MCF 10A (cell line): ENCODE data around the gene DAB1. TPM values are rescaled to one million over a fixed set of nuclear protein-coding genes. Genes with fewer than 3 reads are reported as not detected.
"Not testable (repeated sequence)": the region's sequence is repeated elsewhere in the genome, so short reads cannot be mapped to it uniquely, and the experiment has no call there.

Source experiments
- BruUV-seq: library from RNA; stranded (reverse); fragments of 400-500 nt; replicated peaks from 2 replicates; lab custom pipeline; 2021; lab: Mats Ljungman, UMichigan
- CTCF ChIA-PET: fragments of 300-600 bp; sonication (Branson Sonifier 250); formaldehyde crosslinking; extraction: SDS; loops from one replicate; lab custom pipeline; 2021; ENCODE audit warnings: antibody characterized with exemption, inconsistent platforms; lab: Yijun Ruan, JAX
- POLR2A ChIA-PET: fragments of 300-600, 350-650 bp; sonication (Branson Sonifier 250); formaldehyde crosslinking; extraction: SDS; loops from one replicate; lab custom pipeline; 2020; ENCODE audit warnings: antibody characterized with exemption, inconsistent platforms; lab: Yijun Ruan, JAX
- DNase-seq: peaks from one replicate; pipeline ENCODE4 v3.0.0-alpha.2; 2018; ENCODE audit not compliant: unreplicated experiment
- H3K27ac Mint-ChIP-seq: one replicate; pipeline ENCODE4 v1.8.0; 2022; ENCODE audit warnings: mild to moderate bottlenecking, low read depth, mixed read lengths; ENCODE audit not compliant: unreplicated experiment
- H3K27me3 Mint-ChIP-seq: one replicate; pipeline ENCODE4 v1.8.0; 2022; ENCODE audit warnings: mixed read lengths; ENCODE audit not compliant: insufficient read depth, unreplicated experiment
- H3K36me3 Mint-ChIP-seq: one replicate; pipeline ENCODE4 v1.8.0; 2022; ENCODE audit warnings: mild to moderate bottlenecking, moderate library complexity, mixed read lengths; ENCODE audit not compliant: insufficient read depth, unreplicated experiment
- H3K4me1 Mint-ChIP-seq: one replicate; pipeline ENCODE4 v1.8.0; 2022; ENCODE audit warnings: mixed read lengths; ENCODE audit not compliant: insufficient read depth, unreplicated experiment
- H3K4me3 Mint-ChIP-seq: one replicate; pipeline ENCODE4 v1.8.0; 2022; ENCODE audit warnings: mild to moderate bottlenecking, moderate library complexity, mixed read lengths; ENCODE audit not compliant: unreplicated experiment
- H3K9me3 Mint-ChIP-seq: one replicate; pipeline ENCODE4 v1.8.0; 2022; ENCODE audit warnings: mixed read lengths; ENCODE audit not compliant: unreplicated experiment
- intact Hi-C: fragments of 100-400 bp; cut with micrococcal nuclease; formaldehyde crosslinking; loops from 2 replicates; pipeline ENCODE4 v1.14.1; 2022
- total RNA-seq: library from RNA; stranded (reverse); gene quantifications from 2 replicates; pipeline ENCODE4 v1.2.3, GENCODE V29; 2022
- TF ChIP-seq, protein P1 (sequence below): fragments of 200-600 bp; IDR thresholded peaks from one replicate; pipeline ENCODE4 v1.8.0; 2022; ENCODE audit warnings: antibody characterized with exemption, mild to moderate bottlenecking; ENCODE audit not compliant: unreplicated experiment

Gene DAB1
- total RNA-seq, 1 experiment from 2014 or later = not detected

DNA sequence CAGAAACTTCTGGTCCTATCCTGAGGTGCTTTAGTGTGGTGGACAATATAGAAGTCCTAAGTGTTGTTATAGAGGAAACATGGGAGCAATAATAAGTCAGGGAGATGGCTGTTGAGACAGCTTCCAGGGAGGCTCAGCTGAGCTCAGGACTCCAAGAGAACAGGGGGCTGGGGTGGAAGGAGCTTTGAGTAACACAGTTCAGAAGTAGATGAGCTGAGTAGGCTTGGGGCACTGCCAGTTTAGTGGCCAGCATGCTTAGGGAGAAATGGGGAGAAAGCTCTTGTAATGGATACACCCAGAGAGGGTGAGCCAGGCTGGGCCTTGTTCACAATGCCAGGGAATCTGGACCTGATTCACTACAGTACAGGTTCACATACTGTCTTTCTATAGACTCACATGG, 201.6 kb downstream of the DAB1 start:
- DNase-seq = no peak
- Mint-ChIP-seq H3K9me3 (no peaks in the 10 kb centered on the region), H3K4me1 (no peaks in the 10 kb centered on the region), H3K36me3 (no peaks in the 10 kb centered on the region), H3K4me3 (no peak overlapping the region), H3K27me3 (no peaks in the 10 kb centered on the region), H3K27ac (no peak overlapping the region)
- intact Hi-C loops = no loop called here
- CTCF ChIA-PET = no interaction called here
- POLR2A ChIA-PET = no interaction called here
- no TSS peak for BruUV-seq
- TF ChIP-seq, protein P1, sequence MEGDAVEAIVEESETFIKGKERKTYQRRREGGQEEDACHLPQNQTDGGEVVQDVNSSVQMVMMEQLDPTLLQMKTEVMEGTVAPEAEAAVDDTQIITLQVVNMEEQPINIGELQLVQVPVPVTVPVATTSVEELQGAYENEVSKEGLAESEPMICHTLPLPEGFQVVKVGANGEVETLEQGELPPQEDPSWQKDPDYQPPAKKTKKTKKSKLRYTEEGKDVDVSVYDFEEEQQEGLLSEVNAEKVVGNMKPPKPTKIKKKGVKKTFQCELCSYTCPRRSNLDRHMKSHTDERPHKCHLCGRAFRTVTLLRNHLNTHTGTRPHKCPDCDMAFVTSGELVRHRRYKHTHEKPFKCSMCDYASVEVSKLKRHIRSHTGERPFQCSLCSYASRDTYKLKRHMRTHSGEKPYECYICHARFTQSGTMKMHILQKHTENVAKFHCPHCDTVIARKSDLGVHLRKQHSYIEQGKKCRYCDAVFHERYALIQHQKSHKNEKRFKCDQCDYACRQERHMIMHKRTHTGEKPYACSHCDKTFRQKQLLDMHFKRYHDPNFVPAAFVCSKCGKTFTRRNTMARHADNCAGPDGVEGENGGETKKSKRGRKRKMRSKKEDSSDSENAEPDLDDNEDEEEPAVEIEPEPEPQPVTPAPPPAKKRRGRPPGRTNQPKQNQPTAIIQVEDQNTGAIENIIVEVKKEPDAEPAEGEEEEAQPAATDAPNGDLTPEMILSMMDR = no peak

DNA sequence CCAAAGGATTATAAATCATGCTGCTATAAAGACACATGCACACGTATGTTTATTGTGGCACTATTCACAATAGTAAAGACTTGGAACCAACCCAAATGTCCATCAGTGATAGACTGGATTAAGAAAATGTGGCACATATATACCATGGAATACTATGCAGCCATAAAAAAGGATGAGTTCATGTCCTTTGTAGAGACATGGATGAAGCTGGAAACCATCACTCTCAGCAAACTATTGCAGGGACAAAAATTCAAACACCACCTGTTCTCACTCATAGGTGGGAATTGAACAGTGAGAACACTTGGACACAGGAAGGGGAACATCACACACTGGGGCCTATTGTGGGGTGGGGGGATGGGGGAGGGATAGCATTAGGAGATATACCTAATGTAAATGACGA, 203.0 kb downstream of the DAB1 start:
- H3K4me3 Mint-ChIP-seq, intact Hi-C loops, H3K27me3 Mint-ChIP-seq, DNase-seq, H3K4me1 Mint-ChIP-seq, CTCF ChIA-PET, H3K36me3 Mint-ChIP-seq, H3K27ac Mint-ChIP-seq, POLR2A ChIA-PET, BruUV-seq, H3K9me3 Mint-ChIP-seq: not testable (repeated sequence)

DNA sequence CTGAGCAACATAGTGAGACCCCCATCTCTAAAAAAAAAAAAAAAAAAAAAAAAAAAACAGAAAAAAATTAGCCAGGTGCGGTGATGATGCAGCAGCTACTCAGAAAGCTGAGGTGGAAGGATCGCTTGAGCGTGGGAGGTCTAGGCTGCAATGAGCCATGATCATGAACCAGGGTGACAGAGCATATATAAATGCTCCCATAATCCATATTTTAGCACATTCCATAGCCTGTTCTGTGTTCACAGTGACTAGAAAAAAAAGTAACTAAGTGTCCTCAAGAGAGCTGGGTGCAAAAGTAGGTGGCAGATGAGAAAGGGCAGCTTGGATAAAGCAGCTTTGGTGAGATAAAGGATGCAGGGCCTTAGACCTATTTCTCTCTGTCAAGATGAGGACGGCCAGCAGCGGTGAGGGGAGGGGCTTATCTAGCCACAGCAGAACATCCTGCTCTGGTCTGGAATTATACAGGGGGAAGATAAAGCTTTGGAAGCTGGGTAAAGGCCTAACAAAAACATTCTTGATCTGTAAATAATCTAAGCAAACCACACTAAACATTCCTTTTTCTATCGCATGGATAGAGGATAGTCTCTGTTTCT, 205.3 kb downstream of the DAB1 start:
- Mint-ChIP-seq H3K27ac (no peak overlapping the region), H3K4me3 (no peak overlapping the region), H3K27me3 (no peaks in the 10 kb centered on the region), H3K36me3 (no peaks in the 10 kb centered on the region), H3K4me1 (no peaks in the 10 kb centered on the region), H3K9me3 (no peaks in the 10 kb centered on the region)
- no TSS peak for BruUV-seq
- ChIA-PET POLR2A (interaction anchor here (0.7 kb wide), 1 partner anchor 87 kb away, joined by 3 read pairs; no protein-coding TSS in a partner anchor), CTCF (interaction anchor here (0.6 kb wide), 1 partner anchor 28 kb away, joined by 6 read pairs; no protein-coding TSS in a partner anchor)
- DNase-seq = no peak
- TF ChIP-seq, protein P1 = no peak
- intact Hi-C loops = no loop called here

DNA sequence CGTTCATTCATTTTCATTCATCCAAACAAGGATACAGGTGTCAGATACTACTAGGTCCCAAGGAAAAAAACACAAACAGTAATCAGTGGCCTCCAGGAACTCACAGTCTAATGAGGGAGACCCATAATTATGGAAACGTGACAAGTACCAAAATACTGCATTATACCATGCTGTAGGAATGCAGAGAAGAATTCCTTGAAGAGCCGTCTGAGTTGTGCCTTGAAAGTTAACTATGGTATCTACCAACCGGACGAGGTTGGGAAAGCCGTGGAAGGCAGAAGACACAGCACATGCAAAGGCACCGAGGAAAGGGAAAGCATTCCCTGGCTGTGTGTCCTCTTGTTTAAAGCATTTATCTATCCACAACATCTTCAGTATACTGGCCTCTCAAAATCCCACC, 206.0 kb downstream of the DAB1 start:
- Mint-ChIP-seq H3K4me1 (no peaks in the 10 kb centered on the region), H3K9me3 (no peaks in the 10 kb centered on the region), H3K27me3 (no peaks in the 10 kb centered on the region), H3K36me3 (no peaks in the 10 kb centered on the region), H3K4me3 (no peak overlapping the region), H3K27ac (no peak overlapping the region)
- POLR2A ChIA-PET = interaction anchor here (0.7 kb wide), 1 partner anchor 86 kb away, joined by 3 read pairs; no protein-coding TSS in a partner anchor
- TF ChIP-seq, protein P1 = no peak
- CTCF ChIA-PET = no interaction called here
- intact Hi-C loops = no loop called here
- DNase-seq = no peak
- BruUV-seq = no TSS peak
